Esophagus squamous epithelium (tissue), 4 donors: ENCODE data around the gene ATOH1.

Source experiments
- CTCF ChIP-seq, 6 experiments: fragments of 450-650 bp in 4 of 6; fragments of 200-600 bp in 2 of 6; sonication (generic) in 2 of 6; IDR thresholded peaks; one replicate each; pipeline ENCODE4 v1.5.1; 2016 to 2019; ENCODE audit warnings: antibody characterized with exemption in 6 of 6, mild to moderate bottlenecking in 4 of 6, moderate library complexity in 4 of 6
- POLR2A ChIP-seq, 4 donors: fragments of 450-650 bp; IDR thresholded peaks; one replicate each; pipeline ENCODE4 v1.6.1; 2017; ENCODE audit warnings: antibody characterized with exemption in 4 of 4, mild to moderate bottlenecking in 4 of 4, moderate library complexity in 3 of 4

DNA sequence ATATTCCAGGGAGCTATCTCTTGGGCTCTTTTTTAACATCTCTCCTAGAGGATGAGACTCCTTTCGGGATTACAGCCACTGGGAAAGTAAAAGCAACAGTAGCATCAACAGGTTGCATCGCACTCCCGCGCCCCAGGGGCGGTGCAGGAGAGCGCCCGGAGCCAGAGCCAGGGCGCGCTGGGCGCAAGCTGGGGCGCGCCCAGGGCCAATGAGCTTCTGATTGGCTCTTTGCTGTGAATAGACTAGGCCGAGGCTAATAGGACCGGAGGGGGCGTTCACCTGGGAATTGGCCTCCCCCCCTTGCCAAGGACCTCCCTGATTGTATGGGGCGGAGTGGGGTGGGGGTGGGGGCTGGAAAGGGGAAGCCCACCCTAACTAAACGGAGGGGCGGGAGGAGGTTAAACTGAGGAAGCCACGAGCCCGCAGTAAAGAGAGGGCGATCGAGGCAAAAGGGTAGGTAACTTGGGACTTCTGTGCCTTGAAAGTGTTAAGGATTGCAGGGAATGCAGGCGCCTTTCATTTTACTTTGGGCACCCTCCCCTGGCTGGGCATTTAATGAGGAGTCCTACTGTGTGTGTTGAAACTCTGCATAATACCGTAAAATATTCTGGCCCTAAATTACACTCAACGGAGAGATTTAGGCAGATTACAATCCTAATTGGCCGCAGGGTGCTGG, 1.1 kb upstream of the ATOH1 start:
- no peak for TF ChIP-seq CTCF (IDR thresholded peaks at IDR 0.05)
- no peak for TF ChIP-seq POLR2A (IDR thresholded peaks at IDR 0.05)
